ENCODE data around the gene URAD.
"Not testable (repeated sequence)": the region's sequence is repeated elsewhere in the genome, so short reads cannot be mapped to it uniquely, and the experiment has no call there.

Gene URAD

DNA sequence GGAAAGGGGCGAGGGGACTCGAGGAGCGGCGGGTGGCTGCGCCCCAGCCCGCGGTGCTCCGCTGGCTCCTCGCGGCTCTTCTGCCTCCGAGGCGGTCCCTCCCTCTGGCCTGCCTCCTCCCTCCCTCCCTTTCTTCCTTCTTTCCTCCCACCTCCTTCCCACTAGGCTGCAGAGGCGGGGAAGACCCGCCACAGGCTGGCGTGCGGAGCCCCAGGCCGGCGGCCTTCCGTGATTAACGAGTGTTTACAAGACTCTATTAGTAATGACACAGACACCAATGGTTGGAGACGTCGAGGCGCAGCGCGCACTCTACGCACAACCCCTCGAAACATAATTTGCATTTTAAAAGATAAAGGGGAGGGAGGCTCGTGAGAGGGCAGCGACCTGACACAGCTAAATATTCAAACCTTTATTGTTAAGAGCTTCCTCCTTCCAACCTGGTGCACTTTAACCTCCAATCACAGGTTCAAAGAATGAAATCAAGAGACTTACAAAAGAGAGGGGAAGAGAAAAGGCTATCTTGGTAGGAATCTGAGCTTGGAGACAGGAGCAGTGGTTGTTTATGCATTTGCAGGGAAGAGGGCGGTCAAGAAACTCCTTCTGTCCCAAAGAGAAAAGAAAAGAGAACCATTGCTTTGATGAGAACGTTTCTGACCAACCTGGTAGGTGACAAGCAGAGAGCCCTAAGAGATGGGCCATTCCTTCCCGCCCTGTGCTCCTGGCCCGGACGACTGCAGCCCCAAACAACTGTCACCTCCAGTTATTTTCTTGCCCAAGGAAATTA, 19.2 kb downstream of the URAD start, which contains the start of gene CDX2:
TSS of gene CDX2 (minus strand) at position 234 of the 784 bp plus-strand sequence. CDS start 309 bp downstream, outside the sequence.
- DNase-seq, result no peak

DNA sequence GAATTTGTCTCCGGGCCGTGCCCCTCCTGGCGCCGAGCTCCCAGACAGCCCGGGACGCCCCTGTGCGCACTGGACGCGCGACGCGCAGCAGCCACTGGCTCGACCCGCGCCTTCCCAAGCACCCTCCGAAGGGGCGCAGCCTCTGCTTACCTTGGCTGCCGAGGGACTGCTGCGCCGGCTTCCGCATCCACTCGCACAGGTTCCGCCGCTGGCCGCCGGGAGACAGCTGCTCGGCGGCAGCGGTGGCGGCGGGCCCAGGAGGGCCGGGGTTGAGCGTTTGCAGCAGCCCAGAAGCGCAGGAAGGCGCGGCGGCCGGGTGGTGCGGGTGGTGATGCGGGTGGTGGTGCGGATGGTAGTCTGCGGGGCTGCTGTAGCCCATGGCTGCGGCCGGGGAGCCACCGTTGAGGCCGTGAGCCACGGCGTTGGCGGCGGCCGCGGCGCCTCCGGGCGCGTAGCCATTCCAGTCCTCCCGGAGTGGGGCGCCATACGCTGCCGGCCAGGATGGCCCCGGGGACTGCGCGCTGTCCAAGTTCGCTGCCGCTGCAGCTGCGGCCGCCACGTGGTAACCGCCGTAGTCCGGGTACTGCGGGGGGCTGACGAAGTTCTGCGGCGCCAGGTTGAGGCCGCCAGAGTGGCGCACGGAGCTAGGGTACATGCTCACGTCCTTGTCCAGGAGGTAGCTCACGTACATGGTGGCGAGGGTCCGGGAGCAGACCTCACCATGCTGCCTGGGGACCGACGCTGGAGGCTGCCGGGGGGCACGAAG, 20.0 kb downstream of the URAD start:
- DNase-seq, result no peak

DNA sequence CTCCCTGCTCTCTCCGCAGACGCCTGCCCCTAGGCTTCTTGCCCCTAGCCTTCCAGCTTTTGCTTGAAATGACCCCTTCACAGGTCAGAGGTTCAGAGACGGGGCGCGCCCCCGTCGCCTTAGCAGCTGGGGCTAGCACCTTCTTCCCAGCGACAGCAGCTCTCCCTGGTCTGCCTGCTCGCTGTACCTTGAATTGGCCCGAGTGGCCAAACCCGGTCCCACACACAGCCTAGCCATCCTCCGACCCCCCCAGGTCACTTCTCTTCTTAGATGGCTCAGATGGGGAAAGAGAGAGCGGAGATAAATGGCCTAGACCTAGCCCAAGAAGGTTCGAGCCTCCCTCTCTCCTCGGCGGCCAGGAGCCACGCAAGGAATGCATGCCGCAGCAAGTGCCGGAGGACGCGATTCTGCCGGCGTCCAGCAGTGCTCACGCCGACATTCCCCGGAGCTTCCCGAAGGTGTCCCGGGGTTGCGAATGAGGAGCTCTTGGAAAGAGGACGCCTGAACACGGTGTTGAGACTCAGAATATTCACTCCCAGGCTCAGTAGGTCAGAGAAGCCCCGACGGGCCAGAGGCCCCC, 20.7 kb downstream of the URAD start:
- no peak for DNase-seq

DNA sequence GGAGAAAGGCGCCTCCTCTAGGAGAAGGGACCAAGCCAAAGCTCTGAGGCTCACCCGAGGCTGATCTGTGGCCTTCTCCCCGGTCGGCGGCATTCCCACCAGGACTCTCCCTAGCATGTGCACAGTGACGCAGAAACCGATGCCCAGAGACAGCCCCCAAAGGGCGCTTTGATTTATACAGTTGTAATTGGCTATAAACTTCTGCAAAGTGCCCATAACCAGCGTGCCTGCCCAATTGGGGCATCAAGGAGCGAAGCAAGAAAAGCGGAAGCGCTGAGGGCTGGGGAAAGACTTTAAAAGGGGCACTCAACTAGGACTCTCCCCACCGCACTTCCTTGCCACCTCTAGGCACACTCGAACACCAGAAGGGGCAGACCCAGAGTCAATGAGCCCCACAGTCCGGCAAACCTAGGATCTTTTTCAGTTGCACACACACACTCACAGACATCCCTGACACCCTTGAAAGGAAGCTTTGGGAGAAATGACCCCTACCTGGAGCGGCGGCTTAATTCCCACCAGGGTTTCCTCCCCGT, 21.2 kb downstream of the URAD start:
- DNase-seq, result no peak

DNA sequence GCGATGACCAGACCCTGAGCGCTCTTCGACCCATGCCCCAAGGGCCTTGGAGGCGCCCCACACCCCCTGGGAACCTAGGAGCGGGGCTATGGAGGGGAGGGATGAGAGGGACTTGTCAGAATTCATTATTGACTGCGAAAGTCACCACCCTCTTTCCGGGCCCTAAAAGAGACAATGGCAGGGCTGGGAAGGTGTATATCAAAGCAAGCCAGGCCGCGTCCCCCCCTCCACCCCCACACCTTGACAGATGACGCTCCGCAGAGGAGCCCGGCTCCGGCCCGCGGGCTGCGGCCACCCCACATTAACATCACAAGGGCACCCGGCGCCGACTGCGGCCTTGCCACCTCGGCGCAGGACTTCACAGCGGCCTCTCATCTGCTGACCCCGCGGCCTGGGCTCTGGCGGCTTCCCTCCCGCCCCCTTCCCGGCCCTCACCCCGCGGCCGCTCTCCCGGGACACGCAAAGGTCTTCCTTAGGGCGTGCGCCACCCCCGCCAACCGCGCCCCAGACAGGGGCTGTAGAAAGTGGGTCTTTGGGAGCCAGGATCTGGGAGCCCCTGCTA, 21.8 kb downstream of the URAD start:
- no peak for DNase-seq

DNA sequence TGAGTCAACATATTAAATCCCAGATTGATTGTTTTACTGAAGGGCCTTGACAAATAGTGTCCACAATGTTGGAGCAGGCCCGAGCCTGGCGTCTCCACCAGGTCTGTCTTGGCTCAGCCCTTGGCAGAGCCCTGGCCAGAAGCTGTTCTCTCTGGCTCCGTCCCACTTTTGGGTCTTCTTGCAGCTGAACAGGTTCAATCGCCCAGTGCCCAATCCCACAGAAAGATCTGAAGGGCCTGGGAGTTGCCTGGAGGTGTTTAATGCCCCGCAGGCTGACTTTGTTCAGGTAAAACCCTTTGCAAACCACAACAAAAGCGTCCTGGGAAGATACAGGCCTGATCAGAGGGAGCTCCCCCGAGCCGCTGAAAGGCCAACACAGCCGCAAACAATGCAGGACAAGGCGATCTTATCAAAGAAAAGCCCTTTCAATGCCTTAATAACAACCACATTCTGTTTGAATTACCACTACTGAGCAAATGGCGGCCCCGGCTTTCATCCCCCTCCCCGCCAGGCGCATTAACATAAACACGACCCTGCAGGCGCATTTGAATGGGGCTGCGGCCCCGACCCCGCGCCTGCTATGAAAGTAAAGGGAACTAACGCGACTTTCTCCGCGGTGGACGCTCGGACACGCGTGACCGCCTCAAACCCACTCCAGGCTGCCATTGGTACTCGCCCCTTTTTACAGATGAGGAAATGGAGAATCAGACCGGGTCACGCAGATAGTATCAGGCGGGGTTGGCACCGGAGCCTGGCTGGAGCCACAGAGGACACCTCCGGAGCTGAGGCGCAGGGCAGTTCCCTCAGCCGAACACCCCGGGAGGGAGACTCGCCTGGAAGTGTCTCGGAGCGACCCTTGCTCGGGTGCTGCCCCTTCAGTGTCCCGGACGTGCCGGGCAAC, 22.5 kb downstream of the URAD start:
- DNase-seq, result no peak

DNA sequence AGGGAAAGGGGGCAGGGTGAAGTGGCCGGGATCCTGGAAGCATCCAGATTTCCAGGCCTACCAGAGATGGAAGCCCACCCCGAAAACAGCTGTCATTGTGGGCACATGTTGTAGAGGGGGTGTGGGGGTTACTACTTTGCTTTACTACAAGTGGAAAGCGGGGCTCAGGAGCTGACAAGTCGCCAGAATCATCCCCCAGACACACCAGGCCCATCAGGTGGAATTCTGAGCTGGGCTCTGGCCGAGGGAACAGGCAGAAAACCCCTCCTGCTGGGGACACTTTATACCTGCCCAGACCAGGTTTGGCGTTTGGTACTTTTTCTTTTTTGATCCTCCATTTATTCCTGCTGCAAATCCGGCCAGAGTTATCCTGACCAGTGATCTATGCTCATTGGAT, 23.2 kb downstream of the URAD start:
- DNase-seq, result no peak

DNA sequence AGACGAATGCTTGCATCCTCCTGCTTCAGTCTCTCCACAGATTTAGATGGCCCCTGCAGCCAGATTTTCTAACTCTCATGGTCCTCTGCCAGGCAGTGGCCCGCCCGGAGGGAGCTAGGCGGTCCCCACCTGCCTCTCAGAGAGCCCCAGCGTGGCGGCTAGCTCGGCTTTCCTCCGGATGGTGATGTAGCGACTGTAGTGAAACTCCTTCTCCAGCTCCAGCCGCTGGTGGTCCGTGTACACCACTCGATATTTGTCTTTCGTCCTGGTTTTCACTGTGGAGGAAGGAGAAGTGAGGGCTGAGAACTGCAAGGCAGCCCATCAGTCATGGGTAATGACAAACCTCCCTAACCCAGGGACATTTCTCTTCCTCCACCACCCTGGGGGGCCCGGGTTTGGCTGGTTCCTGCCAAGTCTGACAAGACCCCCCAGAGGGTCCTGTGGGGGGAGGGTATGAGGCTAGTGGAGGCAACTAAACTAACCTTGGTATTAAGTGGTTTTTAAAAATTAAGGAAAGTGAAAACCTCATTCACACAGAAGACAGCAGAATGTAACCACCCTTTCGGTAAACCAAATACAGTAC, 23.7 kb downstream of the URAD start:
- DNase-seq, result no peak

DNA sequence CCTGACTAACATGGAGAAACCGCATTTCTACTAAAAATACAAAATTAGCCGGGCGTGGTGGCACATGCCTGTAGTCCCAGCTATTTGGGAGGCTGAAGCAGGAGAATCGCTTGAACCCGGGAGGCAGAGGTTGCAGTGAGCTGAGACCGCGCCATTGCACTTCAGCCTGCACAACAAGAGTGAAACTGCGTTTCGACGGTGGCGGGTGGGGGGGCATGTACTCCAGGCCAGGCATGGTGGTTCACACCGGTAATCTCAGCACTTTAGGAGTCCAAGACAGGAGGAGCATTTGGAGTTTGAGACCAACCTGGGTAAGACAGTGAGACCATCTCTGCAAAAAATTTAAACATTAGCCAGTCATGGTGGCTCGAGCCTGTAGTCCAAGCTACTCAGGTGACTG, 24.3 kb downstream of the URAD start:
- DNase-seq, result not testable (repeated sequence)

DNA sequence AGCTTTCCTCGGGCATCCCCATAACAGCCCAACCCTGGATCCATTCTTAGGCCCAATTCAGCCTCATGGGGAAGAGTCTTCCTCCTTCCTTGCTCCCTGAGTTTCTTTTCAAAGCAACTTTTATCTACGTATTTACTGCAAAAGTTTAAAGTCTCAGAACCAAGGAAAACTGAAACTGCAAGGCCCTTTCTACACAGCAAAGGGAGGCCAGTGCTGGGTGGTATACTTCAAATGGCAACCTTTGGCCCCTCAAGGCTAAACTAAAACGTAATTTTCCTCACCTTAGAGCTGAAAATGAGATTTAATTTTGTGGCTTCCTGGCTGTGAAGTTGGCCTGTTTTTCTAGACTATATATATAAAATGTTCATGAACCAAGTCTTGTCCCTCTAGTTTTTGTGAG, 25.0 kb downstream of the URAD start:
- DNase-seq, result no peak

DNA sequence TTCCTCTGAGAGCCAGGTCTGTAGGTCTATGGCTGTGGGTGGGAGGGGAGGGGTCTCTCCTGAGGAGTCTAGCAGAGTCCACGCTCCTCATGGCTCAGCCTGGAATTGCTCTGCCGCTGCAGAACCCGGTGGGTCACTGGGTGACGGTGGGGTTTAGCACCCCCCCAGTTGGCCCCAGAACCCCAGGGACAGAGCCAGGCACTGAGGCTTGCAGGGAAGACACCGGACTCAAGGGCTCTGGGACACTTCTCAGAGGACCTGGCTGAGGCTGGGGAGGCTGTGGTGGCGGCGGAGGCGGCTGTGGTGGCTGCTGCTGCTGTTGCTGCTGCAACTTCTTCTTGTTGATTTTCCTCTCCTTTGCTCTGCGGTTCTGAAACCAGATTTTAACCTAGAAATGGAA, 25.5 kb downstream of the URAD start:
- DNase-seq, result no peak

DNA sequence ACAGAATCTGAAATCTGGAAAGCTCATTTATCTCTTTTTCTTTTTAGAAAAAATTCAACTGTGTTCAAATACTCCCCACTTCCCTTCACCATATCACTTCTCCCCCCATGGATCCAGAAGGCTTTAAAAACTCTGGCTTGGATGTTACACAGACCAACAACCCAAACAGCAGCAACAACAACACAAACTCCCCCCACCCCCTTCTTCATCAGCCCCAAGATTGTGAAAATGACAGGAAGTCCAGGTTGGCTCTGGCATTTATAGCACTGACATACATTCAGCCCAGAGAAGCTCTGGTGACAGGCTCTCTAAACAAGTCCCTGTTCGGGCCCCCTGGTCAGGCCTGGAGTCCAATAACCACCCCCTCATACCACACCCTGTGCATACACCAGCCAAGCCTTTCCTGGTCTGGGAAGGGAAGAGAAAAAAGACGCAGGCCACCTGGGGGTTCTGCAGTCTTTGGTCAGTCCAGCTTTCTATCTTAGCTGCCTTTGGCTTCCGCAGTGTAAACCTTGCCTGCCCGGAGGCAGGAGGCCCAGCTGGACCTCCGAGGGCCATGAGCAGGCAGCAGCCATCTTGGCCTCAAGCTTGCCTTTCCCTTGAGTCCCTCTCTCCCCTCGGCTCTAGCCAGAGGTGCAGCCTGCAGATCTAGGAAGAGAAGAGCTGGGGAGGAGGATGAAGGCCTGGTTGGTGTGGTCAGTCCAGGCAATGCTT, 26.2 kb downstream of the URAD start:
- DNase-seq, result no peak

DNA sequence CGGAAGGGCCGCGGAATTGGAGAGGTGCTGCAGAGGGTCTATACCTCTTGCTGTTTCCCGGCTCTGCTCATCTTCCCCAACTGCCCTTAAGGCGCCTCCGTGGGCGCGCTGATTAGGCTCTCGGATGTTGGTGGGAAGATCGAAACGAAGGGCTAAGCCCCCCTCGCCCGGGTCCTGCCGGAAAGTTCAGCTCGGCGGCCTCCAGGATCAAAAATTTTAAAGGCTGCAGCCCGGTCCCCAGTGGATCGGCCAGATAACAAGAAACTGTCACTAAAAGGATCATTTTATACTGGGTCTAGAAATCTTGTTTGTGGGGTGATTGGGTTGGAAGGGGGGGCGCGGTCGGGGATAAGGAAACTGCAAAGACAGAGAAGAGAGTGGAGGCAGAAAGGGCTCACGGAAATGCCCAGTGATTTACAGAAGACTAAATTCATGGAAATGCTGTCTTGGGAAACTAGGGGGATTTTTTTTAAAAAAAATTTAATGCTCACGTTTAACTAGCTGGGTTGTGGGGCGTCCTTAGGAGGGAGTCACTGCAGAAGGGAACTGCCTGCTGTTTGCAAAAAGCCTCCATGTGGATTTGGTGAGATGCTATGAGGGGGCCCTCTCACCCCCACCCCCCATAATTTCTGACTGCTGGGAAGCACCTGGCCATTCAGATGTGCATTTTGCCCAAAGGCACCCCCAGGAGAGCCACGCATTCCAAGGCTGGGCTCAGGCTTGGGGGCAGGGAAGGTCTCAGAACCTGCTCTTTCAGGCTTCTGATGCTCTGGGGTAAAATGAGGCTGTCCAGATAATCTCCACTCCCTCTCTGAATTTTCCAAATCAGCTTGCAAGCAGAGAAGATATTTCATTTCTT, 27.0 kb downstream of the URAD start:
- no peak for DNase-seq

DNA sequence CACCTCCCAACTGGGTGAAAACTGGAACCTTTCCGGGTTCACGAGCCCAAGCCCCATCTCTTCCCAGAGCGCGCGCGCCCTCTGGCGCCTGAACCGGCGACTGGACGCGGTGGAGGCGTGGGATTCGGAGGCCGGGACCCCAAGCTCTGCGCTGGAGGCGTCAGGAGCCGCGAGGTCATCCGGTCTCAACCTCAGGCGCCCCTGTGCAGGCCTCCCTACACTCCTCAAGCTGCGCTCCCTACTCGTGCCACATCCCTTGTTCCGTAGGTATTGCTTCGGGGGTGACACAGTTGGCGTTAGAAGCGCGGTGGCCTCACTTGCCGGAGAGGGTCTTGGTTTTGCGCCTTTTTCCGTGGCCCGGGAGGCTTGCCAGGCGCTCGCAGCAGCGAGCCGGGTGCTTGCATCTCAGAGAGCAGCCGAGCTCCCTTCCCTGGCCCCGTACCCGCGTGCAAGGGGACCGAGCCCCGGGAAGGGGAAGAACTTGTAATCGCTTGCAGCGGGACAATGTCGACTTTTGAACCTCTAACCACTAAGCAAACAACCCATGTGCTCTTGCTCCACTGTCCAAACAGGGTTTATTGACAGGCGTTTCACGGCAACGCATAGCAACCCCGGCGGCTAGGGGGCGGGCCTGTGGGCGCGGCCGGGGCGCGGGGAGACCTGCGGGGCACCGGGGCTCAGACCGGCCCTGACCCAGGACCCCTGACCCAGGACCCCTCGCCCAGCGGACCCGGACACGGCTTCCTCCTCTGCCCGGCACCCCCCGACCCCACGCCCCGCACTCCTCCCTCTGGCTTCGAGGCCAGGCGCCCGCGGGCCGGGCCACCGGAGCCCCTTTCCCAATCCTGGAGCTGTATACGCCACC, 27.9 kb downstream of the URAD start:
- DNase-seq, result no peak

DNA sequence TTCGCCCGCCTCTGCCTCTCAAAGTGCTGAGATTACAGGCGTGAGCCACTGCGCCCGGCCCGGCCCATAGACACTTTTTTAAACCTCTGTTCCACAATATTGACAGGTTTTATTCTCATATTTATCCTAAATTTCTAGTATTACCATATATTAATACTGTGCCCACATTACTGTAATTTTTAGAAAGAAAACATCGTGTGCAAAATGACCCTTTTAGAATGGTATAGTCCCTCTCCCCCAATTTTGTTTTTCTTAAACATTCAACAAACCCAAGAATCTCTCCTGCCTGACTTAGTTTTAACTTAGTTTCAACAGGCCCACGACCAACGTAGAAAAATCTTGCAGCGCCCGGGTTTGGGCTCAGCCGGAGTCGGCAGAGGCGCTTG, 28.5 kb downstream of the URAD start:
- DNase-seq, result no peak

DNA sequence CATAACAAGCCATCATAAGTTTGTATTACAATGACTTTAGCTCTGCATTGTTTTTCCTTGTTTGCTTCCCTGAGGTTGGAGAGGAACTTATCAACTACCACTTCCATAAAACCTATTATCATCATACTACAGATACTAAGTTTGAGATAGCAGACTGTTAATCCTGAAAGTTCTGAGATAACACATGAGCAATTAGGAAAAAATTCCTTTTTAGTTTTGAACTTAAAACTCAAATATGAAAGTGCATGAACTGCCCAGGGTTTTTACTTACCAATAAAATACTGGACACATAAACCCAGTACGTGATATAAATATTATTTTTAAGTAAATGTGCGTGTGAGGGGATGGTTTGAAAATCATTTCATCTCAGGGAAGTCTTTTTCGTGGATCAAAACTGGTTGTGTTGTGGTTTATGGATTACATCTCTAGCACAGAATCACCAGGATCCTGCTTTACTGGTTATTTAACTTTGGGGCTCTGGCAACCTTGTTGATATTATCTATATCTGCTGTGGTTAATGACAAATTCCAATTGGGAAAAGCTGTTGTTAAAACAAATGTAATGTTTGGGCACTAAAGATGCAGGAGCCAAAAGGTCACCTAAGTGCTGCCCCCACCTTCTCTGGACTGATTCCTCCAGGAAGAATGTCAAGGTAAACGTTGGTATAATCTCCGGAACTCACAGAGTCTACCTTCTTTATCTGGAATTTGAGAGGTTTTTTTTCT, 31.8 kb downstream of the URAD start:
- DNase-seq, result no peak

DNA sequence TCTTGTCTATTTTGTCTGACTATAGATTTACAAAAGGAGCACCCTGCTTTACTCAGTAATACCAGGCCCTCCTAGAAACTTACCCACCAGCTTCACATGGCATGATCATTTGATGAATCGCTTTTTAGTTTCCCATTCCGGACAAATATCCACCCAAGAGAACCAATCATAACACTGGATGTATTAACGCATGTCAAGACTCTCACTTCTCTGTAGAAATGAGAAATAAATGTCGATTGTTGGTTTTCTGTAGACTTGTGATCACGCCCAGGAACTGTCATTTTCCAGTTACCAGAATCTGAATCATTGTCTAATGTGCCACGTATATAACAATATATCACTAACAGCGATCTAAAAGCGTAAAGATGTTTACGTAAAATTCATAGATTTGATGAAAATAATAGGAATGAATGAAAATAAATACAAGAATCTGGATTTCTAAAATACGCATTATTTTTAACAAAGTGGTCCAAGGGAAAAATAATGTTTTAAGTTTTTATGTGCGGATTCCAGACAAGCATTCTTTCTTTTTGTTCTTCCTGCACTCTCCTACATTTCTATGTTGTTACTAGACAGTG, 33.4 kb downstream of the URAD start:
- DNase-seq, result no peak

DNA sequence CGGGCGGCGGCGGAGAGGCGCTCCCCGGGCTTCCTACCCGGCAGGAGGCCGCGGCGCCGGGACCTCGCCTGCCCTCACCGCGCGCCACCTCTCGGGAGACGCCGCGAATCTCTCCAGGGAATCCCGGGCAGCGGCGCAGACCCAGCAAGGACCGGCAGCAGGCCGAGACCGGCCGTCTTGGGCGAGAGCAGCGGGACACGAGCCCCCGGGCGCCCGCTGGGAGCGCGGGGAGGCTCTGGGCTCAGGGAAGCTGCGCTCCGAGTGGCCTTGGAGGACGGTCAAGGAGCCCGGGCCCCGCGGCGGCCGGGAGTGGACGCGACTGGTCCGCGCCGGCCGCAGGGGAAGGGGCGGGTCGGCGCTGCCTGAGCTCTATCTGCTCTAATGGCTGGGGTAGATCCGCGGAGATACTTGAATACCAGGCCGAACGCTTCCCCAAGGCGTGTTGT, 34.1 kb downstream of the URAD start:
- DNase-seq, result no peak
